AG04449 (cell line): ENCODE measurements around the gene PTPRC.

Experiments
- CTCF ChIA-PET: fragments of 350-600 bp; formaldehyde crosslinking; extraction: SDS; loops from one replicate; lab custom pipeline; 2021; ENCODE audit warnings: antibody characterized with exemption; lab: Yijun Ruan, JAX
- POLR2A ChIA-PET: fragments of 400-600, 350-600 bp; formaldehyde crosslinking; extraction: SDS; loops from one replicate; lab custom pipeline; 2020; ENCODE audit warnings: antibody characterized with exemption, inconsistent platforms; lab: Yijun Ruan, JAX
- DNase-seq: peaks from one replicate; pipeline ENCODE4 v3.0.0-alpha.2; 2010; ENCODE audit warnings: low read depth, low spot score
- H3K4me3 ChIP-seq: 2 replicates; pipeline ENCODE4 v1.5.1; 2011; ENCODE audit warnings: low read depth, mild to moderate bottlenecking, control low read depth, low read length
- TF ChIP-seq, protein P1 (sequence below): IDR thresholded peaks from one replicate; pipeline ENCODE4 v1.5.1; 2011; ENCODE audit warnings: mild to moderate bottlenecking, moderate library complexity, low read length, control low read depth, inconsistent platforms; ENCODE audit not compliant: insufficient read depth; ENCODE audit errors: missing control alignments

The PTPRC gene

DNA sequence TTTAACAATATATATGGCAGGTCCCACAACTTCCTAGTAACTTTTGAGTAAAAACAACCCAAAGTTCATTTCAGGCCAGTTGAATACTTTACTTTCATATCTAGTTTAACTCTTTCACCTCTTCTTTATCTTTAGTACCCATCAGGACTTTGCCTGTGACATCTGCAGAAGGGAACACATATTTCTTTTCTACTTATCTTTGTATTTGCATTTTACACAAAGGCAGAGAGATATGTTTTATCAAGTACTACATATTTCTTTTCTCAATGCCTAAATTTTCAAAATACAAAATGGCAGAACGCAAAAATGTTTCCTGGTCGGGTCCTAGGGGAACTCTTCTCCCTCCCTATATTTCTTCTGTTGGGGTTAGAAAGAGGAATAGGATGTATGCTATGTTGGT, 6.8 kb upstream of the PTPRC start:
- H3K4me3 ChIP-seq = no peak overlapping the region
- TF ChIP-seq, protein P1, sequence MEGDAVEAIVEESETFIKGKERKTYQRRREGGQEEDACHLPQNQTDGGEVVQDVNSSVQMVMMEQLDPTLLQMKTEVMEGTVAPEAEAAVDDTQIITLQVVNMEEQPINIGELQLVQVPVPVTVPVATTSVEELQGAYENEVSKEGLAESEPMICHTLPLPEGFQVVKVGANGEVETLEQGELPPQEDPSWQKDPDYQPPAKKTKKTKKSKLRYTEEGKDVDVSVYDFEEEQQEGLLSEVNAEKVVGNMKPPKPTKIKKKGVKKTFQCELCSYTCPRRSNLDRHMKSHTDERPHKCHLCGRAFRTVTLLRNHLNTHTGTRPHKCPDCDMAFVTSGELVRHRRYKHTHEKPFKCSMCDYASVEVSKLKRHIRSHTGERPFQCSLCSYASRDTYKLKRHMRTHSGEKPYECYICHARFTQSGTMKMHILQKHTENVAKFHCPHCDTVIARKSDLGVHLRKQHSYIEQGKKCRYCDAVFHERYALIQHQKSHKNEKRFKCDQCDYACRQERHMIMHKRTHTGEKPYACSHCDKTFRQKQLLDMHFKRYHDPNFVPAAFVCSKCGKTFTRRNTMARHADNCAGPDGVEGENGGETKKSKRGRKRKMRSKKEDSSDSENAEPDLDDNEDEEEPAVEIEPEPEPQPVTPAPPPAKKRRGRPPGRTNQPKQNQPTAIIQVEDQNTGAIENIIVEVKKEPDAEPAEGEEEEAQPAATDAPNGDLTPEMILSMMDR = no peak
- CTCF ChIA-PET = no interaction called here
- no peak for DNase-seq
- POLR2A ChIA-PET = no interaction called here

DNA sequence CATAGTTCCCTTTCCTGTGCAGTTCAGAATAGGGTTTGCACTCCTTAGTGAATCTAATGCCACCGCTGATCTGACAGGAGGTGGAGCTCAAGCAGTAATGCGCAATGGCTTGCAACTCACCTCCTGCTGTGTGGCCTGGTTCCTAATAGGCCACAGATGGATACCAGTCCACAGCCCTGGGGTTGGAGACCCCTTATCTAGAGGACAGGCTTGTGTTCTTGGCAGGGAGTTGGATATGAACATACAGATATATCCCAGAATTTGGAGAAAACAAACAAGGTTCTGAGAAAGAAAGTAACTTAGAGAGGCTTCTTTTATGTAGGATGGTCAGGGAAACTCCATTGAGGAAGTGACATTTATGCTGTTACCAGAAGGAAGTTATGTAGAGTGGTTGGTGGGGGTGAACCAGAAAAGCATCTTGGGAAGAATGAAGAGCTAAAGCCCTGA, 5.1 kb upstream of the PTPRC start:
- no peak for DNase-seq
- ChIA-PET CTCF (no interaction called here), POLR2A (no interaction called here)
- no peak overlapping the region for H3K4me3 ChIP-seq
- TF ChIP-seq, protein P1 = no peak

DNA sequence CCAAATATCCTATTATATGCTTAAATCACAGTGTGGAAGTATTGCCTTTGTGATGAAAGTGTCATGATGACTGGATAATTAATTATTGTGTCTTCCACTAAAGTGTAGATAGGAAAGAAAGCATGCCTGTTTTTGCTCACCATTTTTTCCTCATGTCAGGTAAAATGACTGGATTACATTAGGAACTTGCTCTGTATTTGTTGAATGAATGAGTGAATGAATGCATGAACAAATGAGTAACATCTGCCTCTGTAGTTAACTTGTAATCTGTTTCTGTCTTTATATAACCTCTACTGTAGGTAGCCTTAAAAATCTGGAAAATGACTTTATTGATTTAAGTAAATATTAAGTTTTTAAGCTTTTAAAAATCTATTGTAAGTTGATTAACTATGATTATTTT, 2.9 kb upstream of the PTPRC start:
- no peak overlapping the region for H3K4me3 ChIP-seq
- POLR2A ChIA-PET = no interaction called here
- DNase-seq = no peak
- CTCF ChIA-PET = no interaction called here
- TF ChIP-seq, protein P1 = no peak

DNA sequence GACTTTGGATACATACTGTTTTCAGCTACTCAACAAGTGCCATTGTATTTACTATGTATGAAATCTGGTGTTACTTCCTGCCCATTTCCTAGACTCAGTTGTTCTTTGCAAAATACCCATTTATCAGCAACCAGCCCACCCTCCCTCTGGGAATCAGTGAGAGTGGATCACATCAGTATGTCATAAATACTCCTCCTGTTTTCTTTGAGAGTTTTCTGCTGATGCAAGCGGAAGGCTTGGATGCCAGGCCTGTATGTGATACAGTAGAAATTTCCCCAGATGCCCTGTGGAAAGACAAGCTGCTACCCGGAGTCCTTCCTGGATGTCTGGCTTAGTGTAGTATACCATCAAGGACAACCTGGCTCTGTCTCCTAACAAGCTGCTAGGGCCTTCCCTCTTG, 2.4 kb upstream of the PTPRC start:
- TF ChIP-seq, protein P1 = no peak
- POLR2A ChIA-PET = no interaction called here
- CTCF ChIA-PET = interaction anchor here (1.3 kb wide), 1 partner anchor 31 kb away, joined by 3 read pairs; no protein-coding TSS in a partner anchor
- no peak overlapping the region for H3K4me3 ChIP-seq
- DNase-seq = no peak

DNA sequence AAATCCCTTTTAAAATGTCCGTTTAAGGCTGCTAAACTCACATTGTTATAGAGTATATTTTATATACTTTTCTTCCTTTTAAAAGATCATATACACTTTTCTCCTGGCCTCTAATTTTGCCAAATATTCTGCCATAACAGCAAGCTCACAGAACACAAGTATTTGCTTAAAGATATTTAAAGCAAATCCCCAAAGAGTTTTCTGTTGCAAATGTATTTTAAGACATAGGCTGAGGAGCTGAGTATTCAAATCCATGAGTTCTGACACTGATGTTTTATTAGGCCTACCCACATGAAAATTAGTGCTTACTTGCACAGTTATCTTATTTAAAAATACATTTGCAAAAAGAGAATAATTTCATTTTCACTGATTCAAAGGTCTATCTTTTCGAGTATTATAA, 1.7 kb upstream of the PTPRC start:
- DNase-seq = no peak
- CTCF ChIA-PET = interaction anchor here (0.9 to 1.3 kb wide), 2 partner anchors 8 to 31 kb away, joined by 3 read pairs; no protein-coding TSS in a partner anchor
- TF ChIP-seq, protein P1 = no peak
- POLR2A ChIA-PET = no interaction called here
- no peak overlapping the region for H3K4me3 ChIP-seq

DNA sequence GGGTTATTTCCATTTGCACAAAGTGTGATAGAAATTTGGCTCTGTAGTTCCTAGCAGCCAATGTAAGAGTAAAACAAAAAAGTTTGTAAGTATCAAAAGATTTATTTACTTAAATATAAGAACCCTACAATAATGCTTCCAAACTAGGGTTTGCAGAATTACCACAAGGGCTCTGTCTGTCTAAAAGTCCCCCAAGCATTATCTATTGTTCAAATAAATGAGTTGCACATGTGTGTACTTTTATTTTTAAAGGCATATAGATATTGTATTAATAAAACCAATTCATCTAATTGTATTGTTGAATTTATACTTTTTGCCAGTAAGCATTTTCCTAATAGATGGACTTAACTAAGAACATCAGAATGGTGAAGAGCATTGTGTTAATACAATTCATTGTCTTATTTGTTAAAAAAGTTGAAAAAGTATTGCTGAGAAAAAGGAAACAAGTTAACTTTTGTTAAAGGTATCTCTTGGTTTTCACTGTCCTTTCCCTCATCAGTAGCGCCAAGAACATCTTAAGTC, 863 bp upstream of the PTPRC start:
- H3K4me3 ChIP-seq = no peak overlapping the region

More for the DNA sequence above, 863 bp upstream of the PTPRC start:
- POLR2A ChIA-PET = no interaction called here
- no peak for DNase-seq
- CTCF ChIA-PET = interaction anchor here (1.3 kb wide), 1 partner anchor 30 kb away, joined by 3 read pairs; no protein-coding TSS in a partner anchor
- TF ChIP-seq, protein P1 = no peak
